Adipocyte (in vitro differentiated cells): ENCODE results near the gene PDE4D.

ENCODE experiments used
- DNase-seq: peaks from one replicate; pipeline ENCODE4 v3.0.0-alpha.2; 2015; ENCODE audit warnings: low read depth
- H3K27me3 ChIP-seq: replicated peaks from 2 replicates; pipeline ENCODE4 v1.7.0; 2013; ENCODE audit warnings: mild to moderate bottlenecking, low read length, moderate library complexity; ENCODE audit not compliant: control insufficient read depth, insufficient read depth
- H3K36me3 ChIP-seq: 2 replicates; pipeline ENCODE4 v1.7.0; 2013; ENCODE audit warnings: low read length, mild to moderate bottlenecking, moderate library complexity; ENCODE audit not compliant: control insufficient read depth, insufficient read depth, severe bottlenecking
- H3K4me1 ChIP-seq: 2 replicates; pipeline ENCODE4 v1.7.0; 2013; ENCODE audit warnings: mild to moderate bottlenecking, low read length, moderate library complexity; ENCODE audit not compliant: control insufficient read depth, insufficient read depth
- H3K4me3 ChIP-seq: 2 replicates; pipeline ENCODE4 v1.7.0; 2013; ENCODE audit warnings: mild to moderate bottlenecking, low read length, moderate library complexity
- H3K9ac ChIP-seq: 2 replicates; pipeline ENCODE4 v1.7.0; 2013; ENCODE audit warnings: mild to moderate bottlenecking, low read length, moderate library complexity
- H3K9me3 ChIP-seq: 2 replicates; pipeline ENCODE4 v1.7.0; 2013; ENCODE audit warnings: mild to moderate bottlenecking, low read length, moderate library complexity; ENCODE audit not compliant: control insufficient read depth

PDE4D gene

GRCh38 chr5:59731809-59732208 lies 161.7 kb downstream of the PDE4D start:
- Histone ChIP-seq H3K36me3 (no peaks in the 10 kb centered on the region), H3K9ac (no peak overlapping the region), H3K9me3 (no peaks in the 10 kb centered on the region), H3K27me3 (no peaks in the 10 kb centered on the region), H3K4me1 (peaks cover 8% of the 10 kb centered on the region), H3K4me3 (no peak overlapping the region)
- no peak for DNase-seq

- no peaks in the 10 kb centered on the region for H3K9me3 ChIP-seq
- H3K4me1 ChIP-seq = peaks cover 8% of the 10 kb centered on the region
- no peaks in the 10 kb centered on the region for H3K36me3 ChIP-seq
- no peaks in the 10 kb centered on the region for H3K27me3 ChIP-seq
- no peak for DNase-seq
- no peak overlapping the region for H3K9ac ChIP-seq
- H3K4me3 ChIP-seq = no peak overlapping the region
These were observed 163.7 kb downstream of the PDE4D start for GRCh38 chr5:59729820-59730219.

DNA sequence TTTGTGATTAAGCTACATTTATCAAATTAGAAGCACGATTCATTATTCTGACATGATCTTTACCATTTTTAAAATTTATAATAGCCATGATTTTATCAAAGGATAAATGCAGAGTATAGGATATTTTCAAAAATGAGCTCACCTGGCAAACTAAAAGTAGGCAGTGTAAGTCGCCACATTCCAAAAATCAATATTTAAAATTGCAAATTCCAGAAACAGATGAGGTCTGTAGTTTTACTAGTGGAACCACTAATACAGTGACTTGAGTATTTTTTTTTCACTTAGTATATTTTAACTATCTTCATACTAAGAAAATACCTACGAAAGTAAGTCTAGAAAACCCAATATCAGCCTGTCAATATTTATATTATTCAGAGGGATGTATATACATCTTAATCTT lies 164.2 kb downstream of the PDE4D start:
- Histone ChIP-seq H3K36me3 (no peaks in the 10 kb centered on the region), H3K9me3 (no peaks in the 10 kb centered on the region), H3K4me1 (peaks cover 8% of the 10 kb centered on the region), H3K9ac (no peak overlapping the region), H3K27me3 (no peaks in the 10 kb centered on the region), H3K4me3 (no peak overlapping the region)
- DNase-seq = no peak

DNA sequence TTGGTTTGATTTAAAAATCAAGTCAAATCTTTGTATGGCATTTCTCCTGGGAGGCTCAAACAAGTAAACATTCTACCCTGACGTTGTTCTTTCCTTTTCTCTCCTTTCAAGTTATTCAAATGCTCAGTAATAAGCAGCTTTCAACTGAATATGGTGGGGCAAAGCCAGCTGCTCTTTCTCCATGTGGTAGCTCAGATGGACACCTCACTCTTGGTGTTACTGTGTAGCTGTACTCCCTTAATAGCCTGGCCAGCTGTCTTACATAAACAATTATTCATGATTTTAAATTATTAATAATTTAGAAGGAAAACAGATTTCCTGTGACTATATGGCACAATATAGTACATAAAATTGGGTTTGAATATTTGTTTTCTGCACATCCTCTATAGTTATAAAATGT lies 165.2 kb downstream of the PDE4D start:
- Histone ChIP-seq H3K4me1 (peaks cover 8% of the 10 kb centered on the region), H3K9me3 (no peaks in the 10 kb centered on the region), H3K36me3 (no peaks in the 10 kb centered on the region), H3K27me3 (no peaks in the 10 kb centered on the region), H3K4me3 (no peak overlapping the region), H3K9ac (no peak overlapping the region)
- DNase-seq = no peak

GRCh38 chr5:59727186-59727585 lies 166.3 kb downstream of the PDE4D start:
- H3K4me1 ChIP-seq = peaks cover 3% of the 10 kb centered on the region
- no peaks in the 10 kb centered on the region for H3K27me3 ChIP-seq
- no peak overlapping the region for H3K9ac ChIP-seq
- DNase-seq = no peak
- no peak overlapping the region for H3K4me3 ChIP-seq
- no peaks in the 10 kb centered on the region for H3K9me3 ChIP-seq
- H3K36me3 ChIP-seq = no peaks in the 10 kb centered on the region

- Histone ChIP-seq H3K9me3 (no peaks in the 10 kb centered on the region), H3K27me3 (no peaks in the 10 kb centered on the region), H3K4me3 (no peak overlapping the region), H3K4me1 (peaks cover 3% of the 10 kb centered on the region), H3K36me3 (no peaks in the 10 kb centered on the region), H3K9ac (no peak overlapping the region)
- DNase-seq = no peak
These were observed 168.1 kb downstream of the PDE4D start for GRCh38 chr5:59725392-59725767.

- Histone ChIP-seq H3K4me1 (peaks cover 3% of the 10 kb centered on the region), H3K4me3 (no peak overlapping the region), H3K27me3 (no peaks in the 10 kb centered on the region), H3K36me3 (no peaks in the 10 kb centered on the region), H3K9me3 (no peaks in the 10 kb centered on the region), H3K9ac (no peak overlapping the region)
- DNase-seq = peak; percentile 45
These were observed 168.8 kb downstream of the PDE4D start for GRCh38 chr5:59724482-59725391.

DNA sequence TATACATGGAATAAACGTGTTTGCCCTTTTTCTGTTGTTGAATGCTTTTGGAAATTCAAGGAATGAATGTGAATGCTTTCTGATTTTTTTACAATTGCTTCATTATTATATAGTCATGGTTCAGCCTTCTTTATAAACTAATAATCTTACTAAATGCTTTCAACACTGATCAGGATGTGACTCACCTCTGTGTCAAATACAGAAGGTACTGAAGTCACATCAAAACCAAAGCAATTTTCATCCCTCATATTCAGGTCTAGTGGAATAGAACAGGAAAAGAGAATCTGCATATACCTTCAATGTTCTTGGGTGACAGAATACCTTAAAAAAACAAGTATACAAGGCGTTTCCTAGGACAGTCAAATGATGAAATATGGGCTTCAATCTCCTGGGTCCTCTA lies 170.7 kb downstream of the PDE4D start:
- Histone ChIP-seq H3K4me3 (no peak overlapping the region), H3K27me3 (no peaks in the 10 kb centered on the region)

DNA sequence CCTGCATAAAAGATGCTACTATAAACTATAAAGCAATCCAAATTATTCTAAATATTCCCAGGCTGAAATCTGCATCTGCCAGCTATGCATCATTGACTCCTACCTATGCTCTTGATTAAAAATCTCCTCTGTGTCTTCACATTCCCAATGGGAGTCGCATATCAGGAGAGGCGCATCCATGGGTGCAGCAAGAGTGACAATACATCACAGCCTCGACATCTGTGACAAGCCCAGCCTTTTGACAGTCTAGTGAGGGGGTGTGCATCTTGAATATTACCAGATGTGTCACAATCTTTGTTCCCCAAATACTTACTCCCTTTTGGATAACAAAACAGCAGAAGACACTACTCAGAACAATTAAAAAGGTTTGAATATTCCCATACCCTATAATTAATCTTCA lies 171.8 kb downstream of the PDE4D start:
- Histone ChIP-seq H3K9ac (no peak overlapping the region), H3K9me3 (no peaks in the 10 kb centered on the region), H3K4me3 (no peak overlapping the region), H3K36me3 (no peaks in the 10 kb centered on the region), H3K4me1 (peaks cover 3% of the 10 kb centered on the region), H3K27me3 (no peaks in the 10 kb centered on the region)
- no peak for DNase-seq

More for the DNA sequence above, 170.7 kb downstream of the PDE4D start:
- Histone ChIP-seq H3K36me3 (no peaks in the 10 kb centered on the region), H3K9me3 (no peaks in the 10 kb centered on the region), H3K9ac (no peak overlapping the region), H3K4me1 (peaks cover 3% of the 10 kb centered on the region)
- DNase-seq = no peak

GRCh38 chr5:59720063-59720462 lies 173.5 kb downstream of the PDE4D start:
- no peak overlapping the region for H3K4me3 ChIP-seq

DNA sequence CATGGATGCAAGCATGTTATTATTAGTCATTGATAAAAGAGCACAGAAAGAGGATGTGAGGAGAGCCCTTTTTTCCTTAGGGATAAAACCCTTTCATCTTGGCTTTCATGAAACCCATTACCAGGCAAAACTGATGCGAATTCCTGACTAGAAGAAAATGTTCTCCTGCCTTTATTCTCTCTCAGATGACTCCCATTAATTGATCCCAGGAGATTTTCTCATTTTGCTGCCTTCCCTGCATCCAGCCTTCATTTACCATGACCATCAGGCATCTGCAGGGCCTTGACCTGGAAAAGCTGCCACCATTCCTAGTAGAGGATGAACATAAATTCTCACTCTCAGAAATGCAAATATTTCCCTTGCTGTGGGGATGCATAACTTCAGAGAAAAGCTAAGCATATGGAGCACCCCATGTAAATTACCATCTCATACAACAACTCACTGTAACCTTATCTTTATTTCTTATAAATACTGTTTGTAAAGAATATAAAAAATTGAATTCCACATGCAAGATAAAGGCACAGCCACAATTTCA lies 176.5 kb downstream of the PDE4D start:
- Histone ChIP-seq H3K4me1 (no peaks in the 10 kb centered on the region), H3K9me3 (no peaks in the 10 kb centered on the region), H3K4me3 (no peak overlapping the region), H3K9ac (no peak overlapping the region), H3K36me3 (no peaks in the 10 kb centered on the region), H3K27me3 (no peaks in the 10 kb centered on the region)
- DNase-seq = no peak

More at GRCh38 chr5:59720063-59720462, 173.5 kb downstream of the PDE4D start:
- Histone ChIP-seq H3K9ac (no peak overlapping the region), H3K36me3 (no peaks in the 10 kb centered on the region), H3K27me3 (no peaks in the 10 kb centered on the region), H3K9me3 (no peaks in the 10 kb centered on the region), H3K4me1 (peaks cover 3% of the 10 kb centered on the region)
- DNase-seq = no peak
